Transverse colon (tissue), 4 donors: Measurements from ENCODE around the gene TMEM235.

Experiments
- EP300 ChIP-seq: sonication (generic); formaldehyde crosslinking; IDR thresholded peaks from one replicate; pipeline ENCODE4 v1.6.1; 2017; ENCODE audit warnings: antibody characterized with exemption, low read depth
- POLR2A ChIP-seq: fragments of 450-650 bp; IDR thresholded peaks from one replicate; pipeline ENCODE4 v1.6.1; 2016; ENCODE audit warnings: antibody characterized with exemption, mild to moderate bottlenecking, moderate library complexity
- POLR2AphosphoS5 ChIP-seq, 3 donors: sonication (generic); formaldehyde crosslinking; IDR thresholded peaks; one replicate each; pipeline ENCODE4 v1.6.1; 2016; ENCODE audit warnings: antibody characterized with exemption in 3 of 3
- TF ChIP-seq, protein P1 (sequence below), 5 experiments: fragments of 200-600 bp in 3 of 5; fragments of 450-650 bp in 2 of 5; sonication (generic) in 3 of 5; IDR thresholded peaks; 1 replicate in 2 of 5; 2 replicates in 3 of 5; pipeline ENCODE4 v1.5.1; 2016 to 2017; ENCODE audit warnings: antibody characterized with exemption in 5 of 5, inconsistent platforms in 3 of 5, mild to moderate bottlenecking in 2 of 5, moderate library complexity in 1 of 5

DNA sequence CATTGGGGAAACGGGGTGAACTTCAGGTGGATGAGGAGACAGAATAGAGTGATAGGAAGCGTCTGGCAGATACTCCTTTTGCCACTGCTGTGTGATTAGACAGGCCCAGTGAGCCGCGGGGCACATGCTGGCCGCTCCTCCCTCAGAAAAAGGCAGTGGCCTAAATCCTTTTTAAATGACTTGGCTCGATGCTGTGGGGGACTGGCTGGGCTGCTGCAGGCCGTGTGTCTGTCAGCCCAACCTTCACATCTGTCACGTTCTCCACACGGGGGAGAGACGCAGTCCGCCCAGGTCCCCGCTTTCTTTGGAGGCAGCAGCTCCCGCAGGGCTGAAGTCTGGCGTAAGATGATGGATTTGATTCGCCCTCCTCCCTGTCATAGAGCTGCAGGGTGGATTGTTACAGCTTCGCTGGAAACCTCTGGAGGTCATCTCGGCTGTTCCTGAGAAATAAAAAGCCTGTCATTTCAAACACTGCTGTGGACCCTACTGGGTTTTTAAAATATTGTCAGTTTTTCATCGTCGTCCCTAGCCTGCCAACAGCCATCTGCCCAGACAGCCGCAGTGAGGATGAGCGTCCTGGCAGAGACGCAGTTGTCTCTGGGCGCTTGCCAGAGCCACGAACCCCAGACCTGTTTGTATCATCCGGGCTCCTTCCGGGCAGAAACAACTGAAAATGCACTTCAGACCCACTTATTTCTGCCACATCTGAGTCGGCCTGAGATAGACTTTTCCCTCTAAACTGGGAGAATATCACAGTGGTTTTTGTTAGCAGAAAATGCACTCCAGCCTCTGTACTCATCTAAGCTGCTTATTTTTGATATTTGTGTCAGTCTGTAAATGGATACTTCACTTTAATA is 7.0 kb upstream of the TMEM235 start:
- TF ChIP-seq, protein P1, sequence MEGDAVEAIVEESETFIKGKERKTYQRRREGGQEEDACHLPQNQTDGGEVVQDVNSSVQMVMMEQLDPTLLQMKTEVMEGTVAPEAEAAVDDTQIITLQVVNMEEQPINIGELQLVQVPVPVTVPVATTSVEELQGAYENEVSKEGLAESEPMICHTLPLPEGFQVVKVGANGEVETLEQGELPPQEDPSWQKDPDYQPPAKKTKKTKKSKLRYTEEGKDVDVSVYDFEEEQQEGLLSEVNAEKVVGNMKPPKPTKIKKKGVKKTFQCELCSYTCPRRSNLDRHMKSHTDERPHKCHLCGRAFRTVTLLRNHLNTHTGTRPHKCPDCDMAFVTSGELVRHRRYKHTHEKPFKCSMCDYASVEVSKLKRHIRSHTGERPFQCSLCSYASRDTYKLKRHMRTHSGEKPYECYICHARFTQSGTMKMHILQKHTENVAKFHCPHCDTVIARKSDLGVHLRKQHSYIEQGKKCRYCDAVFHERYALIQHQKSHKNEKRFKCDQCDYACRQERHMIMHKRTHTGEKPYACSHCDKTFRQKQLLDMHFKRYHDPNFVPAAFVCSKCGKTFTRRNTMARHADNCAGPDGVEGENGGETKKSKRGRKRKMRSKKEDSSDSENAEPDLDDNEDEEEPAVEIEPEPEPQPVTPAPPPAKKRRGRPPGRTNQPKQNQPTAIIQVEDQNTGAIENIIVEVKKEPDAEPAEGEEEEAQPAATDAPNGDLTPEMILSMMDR (IDR thresholded peaks at IDR 0.05), result no peak
- TF ChIP-seq POLR2AphosphoS5 (IDR thresholded peaks at IDR 0.05) (no peak), POLR2A (no peak), EP300 (no peak)
